Measurements from ENCODE around the gene PTPRN2. TPM values are rescaled to one million over a fixed set of nuclear protein-coding genes. Genes with fewer than 3 reads are reported as not detected.
"Not testable (repeated sequence)": the region's sequence is repeated elsewhere in the genome, so short reads cannot be mapped to it uniquely, and the experiment has no call there.

The PTPRN2 gene
- total RNA-seq, 1 donor from 2014 or later: 32.2 TPM

DNA sequence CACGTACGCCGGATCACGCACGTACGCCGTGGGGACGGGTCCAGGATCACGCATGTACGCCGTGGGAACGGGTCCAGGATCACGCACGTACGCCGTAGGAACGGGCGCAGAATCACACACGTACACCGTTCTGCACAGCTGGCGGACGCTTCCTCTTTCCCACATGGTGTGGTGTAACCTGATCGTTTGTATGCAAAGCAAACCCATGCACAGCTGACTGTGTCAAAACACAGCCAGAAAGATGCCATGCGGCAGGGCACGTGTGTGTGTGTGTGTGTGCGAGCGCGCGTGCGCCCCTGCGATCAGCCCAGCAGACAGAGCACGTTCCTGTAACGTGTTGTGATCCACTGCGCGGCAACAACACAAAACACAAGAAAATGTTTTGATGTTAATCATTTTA lies 677.2 kb downstream of the PTPRN2 start:
- TF ChIP-seq, protein P1, sequence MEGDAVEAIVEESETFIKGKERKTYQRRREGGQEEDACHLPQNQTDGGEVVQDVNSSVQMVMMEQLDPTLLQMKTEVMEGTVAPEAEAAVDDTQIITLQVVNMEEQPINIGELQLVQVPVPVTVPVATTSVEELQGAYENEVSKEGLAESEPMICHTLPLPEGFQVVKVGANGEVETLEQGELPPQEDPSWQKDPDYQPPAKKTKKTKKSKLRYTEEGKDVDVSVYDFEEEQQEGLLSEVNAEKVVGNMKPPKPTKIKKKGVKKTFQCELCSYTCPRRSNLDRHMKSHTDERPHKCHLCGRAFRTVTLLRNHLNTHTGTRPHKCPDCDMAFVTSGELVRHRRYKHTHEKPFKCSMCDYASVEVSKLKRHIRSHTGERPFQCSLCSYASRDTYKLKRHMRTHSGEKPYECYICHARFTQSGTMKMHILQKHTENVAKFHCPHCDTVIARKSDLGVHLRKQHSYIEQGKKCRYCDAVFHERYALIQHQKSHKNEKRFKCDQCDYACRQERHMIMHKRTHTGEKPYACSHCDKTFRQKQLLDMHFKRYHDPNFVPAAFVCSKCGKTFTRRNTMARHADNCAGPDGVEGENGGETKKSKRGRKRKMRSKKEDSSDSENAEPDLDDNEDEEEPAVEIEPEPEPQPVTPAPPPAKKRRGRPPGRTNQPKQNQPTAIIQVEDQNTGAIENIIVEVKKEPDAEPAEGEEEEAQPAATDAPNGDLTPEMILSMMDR (conservative IDR thresholded peaks at IDR 0.05): no peak
- H3K36me3 Mint-ChIP-seq (ENCODE audit: low read depth): peaks cover 6% of the 10 kb centered on the region
- H3K4me3 Mint-ChIP-seq: no peak overlapping the region
- H3K27ac Mint-ChIP-seq (ENCODE audit: unreplicated experiment): no peak overlapping the region
- no peak for DNase-seq (ENCODE audit: low read depth, low spot score)
- H3K4me1 Mint-ChIP-seq: no peaks in the 10 kb centered on the region
- peaks cover 8% of the 10 kb centered on the region for H3K9me3 Mint-ChIP-seq
- no peaks in the 10 kb centered on the region for H3K27me3 Mint-ChIP-seq (ENCODE audit: low read depth)

DNA sequence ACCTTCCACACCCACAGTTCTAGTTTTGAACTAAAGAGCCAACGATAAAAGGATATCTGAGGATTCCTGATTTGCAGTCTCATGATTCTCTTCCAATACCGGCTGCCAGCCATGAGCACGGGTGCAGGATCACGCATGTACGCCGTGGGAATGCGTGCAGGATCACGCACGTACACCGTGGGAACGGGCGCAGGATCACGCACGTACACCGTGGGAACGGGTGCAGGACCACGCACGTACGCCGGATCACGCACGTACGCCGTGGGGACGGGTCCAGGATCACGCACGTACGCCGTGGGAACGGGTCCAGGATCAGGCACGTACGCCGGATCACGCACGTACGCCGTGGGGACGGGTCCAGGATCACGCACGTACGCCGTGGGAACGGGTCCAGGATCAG lies 677.6 kb downstream of the PTPRN2 start:
- H3K4me1 Mint-ChIP-seq; H3K9me3 Mint-ChIP-seq; DNase-seq (ENCODE audit: low read depth, low spot score); H3K27me3 Mint-ChIP-seq (ENCODE audit: low read depth); H3K36me3 Mint-ChIP-seq (ENCODE audit: low read depth); H3K4me3 Mint-ChIP-seq; H3K27ac Mint-ChIP-seq (ENCODE audit: unreplicated experiment): not testable (repeated sequence)

DNA sequence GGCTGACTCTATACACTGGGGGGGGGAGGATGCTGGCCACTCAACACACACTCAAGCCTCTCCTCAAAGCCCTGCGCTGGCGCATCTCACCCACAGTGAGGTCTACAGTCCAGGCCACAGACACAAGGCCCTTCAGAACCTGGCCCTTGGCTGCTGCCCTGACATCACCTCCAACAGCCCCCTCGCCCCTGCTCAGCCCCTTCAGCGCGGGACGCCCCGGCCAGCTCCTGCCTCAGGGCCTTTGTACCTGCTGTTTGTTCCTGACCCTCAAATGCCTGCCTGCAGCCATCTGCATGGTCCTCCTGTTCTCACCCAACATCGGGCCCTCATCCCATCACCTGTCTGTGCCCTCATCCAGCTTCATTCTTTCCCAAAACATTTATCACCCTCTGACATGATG lies 678.3 kb downstream of the PTPRN2 start:
- Mint-ChIP-seq H3K27ac (ENCODE audit: unreplicated experiment) (peak overlapping the region; percentile 57), H3K4me3 (no peak overlapping the region), H3K4me1 (peaks cover 7% of the 10 kb centered on the region), H3K36me3 (ENCODE audit: low read depth) (peaks cover 5% of the 10 kb centered on the region), H3K27me3 (ENCODE audit: low read depth) (no peaks in the 10 kb centered on the region), H3K9me3 (peaks cover 6% of the 10 kb centered on the region)
- DNase-seq (ENCODE audit: low read depth, low spot score): no peak
- TF ChIP-seq, protein P1 (conservative IDR thresholded peaks at IDR 0.05): no peak

DNA sequence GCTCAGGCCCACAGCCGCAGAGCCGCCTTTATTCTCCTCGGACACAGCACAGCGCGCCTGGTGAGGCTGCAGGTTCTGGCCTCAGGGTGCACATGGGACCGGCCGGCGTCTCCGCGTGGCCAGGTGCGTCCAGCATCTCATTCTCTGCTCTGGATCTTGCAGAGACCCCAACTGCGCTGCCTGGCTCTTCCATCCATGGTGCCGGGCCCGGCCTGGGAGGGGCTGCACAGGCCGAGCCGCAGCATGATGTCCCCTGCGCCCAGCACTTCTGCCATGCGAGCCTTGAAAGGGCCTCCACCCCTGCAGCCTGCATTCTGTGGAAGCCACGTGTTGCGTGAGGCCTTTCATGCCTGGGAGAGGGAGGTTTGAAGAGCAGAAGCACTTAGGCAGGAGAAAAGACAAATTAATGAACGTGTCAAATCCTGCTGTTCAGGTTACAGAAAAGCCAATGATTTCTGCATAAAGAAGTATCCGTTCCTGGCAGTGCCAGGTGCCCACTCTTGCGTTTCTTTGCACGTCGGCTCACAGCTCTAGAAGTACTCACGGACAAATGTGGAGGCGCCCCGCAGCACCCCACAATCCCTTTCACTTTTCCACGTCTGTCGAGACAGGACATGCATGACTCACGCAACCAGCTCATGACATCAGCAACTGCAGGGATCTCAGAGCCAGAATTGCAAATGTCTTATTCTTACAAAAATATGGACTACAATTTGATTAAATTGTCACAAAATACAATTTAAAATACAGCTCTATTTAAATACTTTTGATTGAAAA lies 679.4 kb downstream of the PTPRN2 start:
- peaks cover 7% of the 10 kb centered on the region for H3K4me1 Mint-ChIP-seq
- no peak overlapping the region for H3K27ac Mint-ChIP-seq (ENCODE audit: unreplicated experiment)
- peaks cover 6% of the 10 kb centered on the region for H3K9me3 Mint-ChIP-seq
- peaks cover 5% of the 10 kb centered on the region for H3K36me3 Mint-ChIP-seq (ENCODE audit: low read depth)
- no peak overlapping the region for H3K4me3 Mint-ChIP-seq
- TF ChIP-seq, protein P1 (conservative IDR thresholded peaks at IDR 0.05): no peak
- DNase-seq (ENCODE audit: low read depth, low spot score): no peak
- H3K27me3 Mint-ChIP-seq (ENCODE audit: low read depth): no peaks in the 10 kb centered on the region

DNA sequence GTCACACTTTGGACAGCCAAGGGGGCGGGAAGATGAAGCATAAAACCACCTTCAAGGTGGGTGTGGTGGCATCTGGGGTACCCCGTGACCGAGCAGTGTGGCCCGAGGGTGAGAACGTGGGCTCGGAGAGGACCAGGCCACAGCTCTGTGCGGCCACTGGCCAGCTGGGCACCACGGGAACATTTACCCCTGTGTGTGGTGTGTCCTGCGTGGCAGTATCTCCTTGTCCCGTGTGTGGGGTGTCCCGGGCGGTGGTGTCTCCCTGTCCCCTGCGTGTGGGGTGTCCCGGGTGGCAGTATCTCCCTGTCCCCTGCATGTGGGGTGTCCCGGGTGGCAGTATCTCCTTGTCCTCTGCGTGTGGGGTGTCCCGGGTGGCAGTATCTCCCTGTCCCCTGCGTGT lies 680.5 kb downstream of the PTPRN2 start:
- DNase-seq (ENCODE audit: low read depth, low spot score): no peak
- H3K9me3 Mint-ChIP-seq: peaks cover 3% of the 10 kb centered on the region
- H3K36me3 Mint-ChIP-seq (ENCODE audit: low read depth): peaks cover 5% of the 10 kb centered on the region
- no peak overlapping the region for H3K27ac Mint-ChIP-seq (ENCODE audit: unreplicated experiment)
- TF ChIP-seq, protein P1 (conservative IDR thresholded peaks at IDR 0.05): no peak
- H3K27me3 Mint-ChIP-seq (ENCODE audit: low read depth): no peaks in the 10 kb centered on the region
- no peak overlapping the region for H3K4me3 Mint-ChIP-seq
- H3K4me1 Mint-ChIP-seq: peaks cover 7% of the 10 kb centered on the region

DNA sequence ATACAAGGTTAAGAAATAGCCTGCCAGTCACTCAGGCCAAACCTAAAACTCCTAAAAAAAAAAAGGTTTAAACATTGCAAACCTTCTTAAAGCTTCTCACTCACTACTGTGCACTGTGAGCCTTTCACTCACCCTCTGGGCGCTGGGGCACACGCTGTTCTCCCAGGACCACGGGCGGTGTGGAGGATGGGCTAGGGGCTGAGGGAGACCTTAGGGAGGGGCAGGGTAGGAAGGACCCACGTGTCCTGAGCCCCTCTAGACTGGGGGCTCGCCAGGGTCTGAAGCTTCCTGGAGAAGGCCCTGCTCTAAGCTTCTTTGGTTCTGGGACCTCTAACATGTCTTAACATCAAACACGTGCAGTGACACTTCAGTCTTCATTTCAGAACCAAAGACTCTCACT lies 681.0 kb downstream of the PTPRN2 start:
- TF ChIP-seq, protein P1 (conservative IDR thresholded peaks at IDR 0.05): no peak
- no peaks in the 10 kb centered on the region for H3K27me3 Mint-ChIP-seq (ENCODE audit: low read depth)
- no peak overlapping the region for H3K27ac Mint-ChIP-seq (ENCODE audit: unreplicated experiment)
- peaks cover under 1% of the 10 kb centered on the region for H3K9me3 Mint-ChIP-seq
- peaks cover 7% of the 10 kb centered on the region for H3K4me1 Mint-ChIP-seq
- H3K36me3 Mint-ChIP-seq (ENCODE audit: low read depth): peaks cover 2% of the 10 kb centered on the region
- no peak overlapping the region for H3K4me3 Mint-ChIP-seq
- DNase-seq (ENCODE audit: low read depth, low spot score): no peak
